HepG2 (cell line): ENCODE results near the gene GDPD5. TPM values are rescaled to one million over a fixed set of nuclear protein-coding genes. Genes with fewer than 3 reads are reported as not detected.

Experiments
- ATAC-seq: fragments of 200-7000 bp; cut with Tn5 transposase; 3 replicates; pipeline ENCODE4 v1.9.1; 2020; ENCODE audit warnings: mild to moderate bottlenecking, moderate library complexity
- BruUV-seq: library from RNA; stranded (reverse); fragments of 400-500 nt; replicated peaks from 2 replicates; lab custom pipeline; 2021; lab: Mats Ljungman, UMichigan
- CTCF ChIA-PET: fragments of 300-600 bp; formaldehyde crosslinking; extraction: SDS; loops from one replicate; lab custom pipeline; 2021; ENCODE audit warnings: low total read pairs, inconsistent platforms, low intra/inter-chr PET ratio; lab: Yijun Ruan, JAX
- POLR2A ChIA-PET: fragments of 350-600 bp; sonication (Branson Sonifier 250); formaldehyde crosslinking; loops from one replicate; lab custom pipeline; 2020; ENCODE audit warnings: antibody characterized with exemption, inconsistent platforms; lab: Yijun Ruan, JAX
- DNase-seq: peaks from one replicate; pipeline ENCODE4 v3.0.0-alpha.2; 2015; ENCODE audit warnings: low spot score
- FAIRE-seq: peaks from 3 replicates; lab custom pipeline; 2011; peaks lifted over from hg19 to GRCh38; lab: Jason Lieb, UNC
- H2AFZ ChIP-seq: one replicate; pipeline ENCODE4 v1.6.1; 2011; ENCODE audit warnings: low read length, inconsistent platforms
- H3K27ac ChIP-seq: fragments of 300-600 bp; 3 replicates; pipeline ENCODE4 v1.8.0; 2011; ENCODE audit warnings: mixed run types, mild to moderate bottlenecking, mixed read lengths, low read length, inconsistent platforms; ENCODE audit not compliant: insufficient read depth; ENCODE audit errors: extremely low read length
- H3K27me3 ChIP-seq, 2 experiments: fragments of 200-600 bp in 1 of 2; 2 replicates in 1 of 2; 3 replicates in 1 of 2; pipeline versions ENCODE4 v1.6.0 to v1.8.0; 2011; ENCODE audit warnings: low read length in 2 of 2, mild to moderate bottlenecking in 2 of 2, moderate library complexity in 2 of 2, inconsistent platforms in 1 of 2; ENCODE audit not compliant: insufficient read depth in 2 of 2, control insufficient read depth in 1 of 2
- H3K36me3 ChIP-seq, 2 experiments: fragments of 200-600 bp in 1 of 2; replicated peaks in 1 of 2; 2 replicates in 1 of 2; 3 replicates in 1 of 2; pipeline versions ENCODE4 v1.5.1 to v1.8.0; 2011; ENCODE audit warnings: low read length in 2 of 2, inconsistent platforms in 1 of 2; ENCODE audit not compliant: insufficient read depth in 2 of 2, control insufficient read depth in 1 of 2
- H3K4me1 ChIP-seq: 2 replicates; pipeline ENCODE4 v1.5.1; 2012; ENCODE audit warnings: low read length, inconsistent platforms; ENCODE audit not compliant: insufficient read depth
- H3K4me2 ChIP-seq: 2 replicates; pipeline ENCODE4 v1.6.0; 2011; ENCODE audit warnings: low read depth, low read length, inconsistent platforms
- H3K4me3 ChIP-seq, 3 experiments: fragments of 200-600 bp in 1 of 3; sonication (generic), shearing (Covaris generic) in 1 of 3; replicated peaks in 1 of 3; 2 replicates each; pipeline ENCODE4 v1.5.1; 2011 to 2016; ENCODE audit warnings: low read length in 3 of 3, inconsistent platforms in 2 of 3, low read depth in 2 of 3, mild to moderate bottlenecking in 2 of 3, control low read depth in 1 of 3, mixed read lengths in 1 of 3; ENCODE audit not compliant: insufficient read depth in 1 of 3
- H3K79me2 ChIP-seq: one replicate; pipeline ENCODE4 v1.6.1; 2011; ENCODE audit warnings: low read length, inconsistent platforms; ENCODE audit not compliant: insufficient read depth
- H3K9ac ChIP-seq: 2 replicates; pipeline ENCODE4 v1.6.0; 2011; ENCODE audit warnings: mild to moderate bottlenecking, low read depth, low read length, inconsistent platforms; ENCODE audit not compliant: insufficient read depth
- H3K9me3 ChIP-seq: 2 replicates; pipeline ENCODE4 v1.5.1; 2012; ENCODE audit warnings: mild to moderate bottlenecking, low read length
- H4K20me1 ChIP-seq: 2 replicates; pipeline ENCODE4 v1.6.0; 2011; ENCODE audit warnings: inconsistent platforms, mild to moderate bottlenecking, low read length, moderate library complexity; ENCODE audit not compliant: insufficient read depth
- ATF7 ChIP-seq, 2 experiments: fragments of 450-650 bp in 1 of 2; sonication (generic) in 1 of 2; formaldehyde crosslinking in 1 of 2; IDR thresholded peaks; 2 replicates each; pipeline versions ENCODE4 v1.4.0 to v1.6.1; 2016 to 2020; ENCODE audit warnings: antibody characterized with exemption in 1 of 2, mild to moderate bottlenecking in 1 of 2, missing genetic modification reagents in 1 of 2
- CAMTA2 ChIP-seq: sonication (generic); formaldehyde crosslinking; IDR thresholded peaks from 2 replicates; pipeline ENCODE4 v1.4.0; 2020; ENCODE audit warnings: mild to moderate bottlenecking, missing genetic modification reagents, borderline replicate concordance
- CHD4 ChIP-seq: fragments of 200-600 bp; sonication (generic); IDR thresholded peaks from 2 replicates; pipeline ENCODE4 v1.7.0; 2017; ENCODE audit warnings: mild to moderate bottlenecking, low read length, borderline replicate concordance
- MBNL3 ChIP-seq: fragments of 250-450 bp; sonication (Bioruptor Pico); conservative IDR thresholded peaks from 2 replicates; pipeline ENCODE4 v1.8.0; 2022; ENCODE audit warnings: mild to moderate bottlenecking, inconsistent platforms
- RARA ChIP-seq: IDR thresholded peaks from 2 replicates; pipeline ENCODE4 v1.6.1; 2016; ENCODE audit warnings: missing genetic modification reagents, missing compliant biosample characterization
- SP4 ChIP-seq: sonication (generic); formaldehyde crosslinking; IDR thresholded peaks from 2 replicates; pipeline ENCODE4 v1.8.1; 2023; ENCODE audit warnings: mild to moderate bottlenecking, missing genetic modification reagents
- TBP ChIP-seq: sonication (generic); formaldehyde crosslinking; IDR thresholded peaks from 2 replicates; pipeline ENCODE4 v1.5.0; 2020; ENCODE audit warnings: missing genetic modification reagents
- ZEB1 ChIP-seq: IDR thresholded peaks from 2 replicates; pipeline ENCODE4 v1.6.1; 2012; ENCODE audit warnings: mild to moderate bottlenecking, low read depth, inconsistent platforms; ENCODE audit not compliant: insufficient replicate concordance
- ZFP1 ChIP-seq: IDR thresholded peaks from 2 replicates; pipeline ENCODE4 v1.6.1; 2016
- ZNF782 ChIP-seq: sonication (generic); formaldehyde crosslinking; IDR thresholded peaks from 2 replicates; pipeline ENCODE4 v1.4.0; 2020; ENCODE audit warnings: missing genetic modification reagents, mild to moderate bottlenecking, borderline replicate concordance
- WGBS: methylation state at CpG from one replicate; pipeline ENCODE4 v1.1.6; 2017; ENCODE audit warnings: low lambda C conversion rate; 5-methylcytosine and 5-hydroxymethylcytosine counted together
- in situ Hi-C: cut with HindIII; loops from 2 replicates; pipeline ENCODE4 v1.10.0; 2017; ENCODE audit warnings: low pct_unique_long_range_greater_than_20kb; ENCODE audit not compliant: extremely low pct_ligation_motif_present
- intact Hi-C: fragments of 100-400 bp; cut with micrococcal nuclease; formaldehyde crosslinking; loops from one replicate; pipeline ENCODE4 v1.10.0; 2022; ENCODE audit not compliant: unreplicated experiment
- polyA plus RNA-seq, 8 experiments: library from polyadenylated mRNA; depleted of rRNA in 3 of 8; stranded (reverse) in 7 of 8; unstranded in 1 of 8; fragments of >200 nt; fragmentation: Illumina TruSeq in 4 of 8; extraction: Trizol in 4 of 8; gene quantifications; 2 replicates each; pipeline versions ENCODE4 v1.2.1 to v1.2.3, GENCODE V29; 2011 to 2016; ENCODE audit warnings: low read depth in 4 of 8, missing spikeins in 1 of 8, mixed read lengths in 1 of 8; ENCODE audit not compliant: insufficient read depth in 1 of 8
- total RNA-seq, 5 experiments: library from RNA; depleted of rRNA; stranded (reverse); fragments of >200 nt; fragmentation: Illumina TruSeq; extraction: Trizol; gene quantifications; 2 replicates each; pipeline ENCODE4 v1.2.3, GENCODE V29; 2016; ENCODE audit warnings: low read depth in 1 of 5
- TF ChIP-seq, protein P1 (sequence below): sonication (generic); formaldehyde crosslinking; IDR thresholded peaks from 2 replicates; pipeline ENCODE4 v1.4.0; 2020; ENCODE audit warnings: missing genetic modification reagents
- TF ChIP-seq, protein P2 (sequence below): sonication (generic); formaldehyde crosslinking; IDR thresholded peaks from 2 replicates; pipeline ENCODE4 v1.5.0; 2020; ENCODE audit warnings: missing genetic modification reagents

The GDPD5 gene
- total and polyA plus RNA-seq, 2 of the 13 experiments (the other 11 are each of a cell fraction or from before 2014, with no cell fraction given), result 55.0 to 67.5 TPM

DNA sequence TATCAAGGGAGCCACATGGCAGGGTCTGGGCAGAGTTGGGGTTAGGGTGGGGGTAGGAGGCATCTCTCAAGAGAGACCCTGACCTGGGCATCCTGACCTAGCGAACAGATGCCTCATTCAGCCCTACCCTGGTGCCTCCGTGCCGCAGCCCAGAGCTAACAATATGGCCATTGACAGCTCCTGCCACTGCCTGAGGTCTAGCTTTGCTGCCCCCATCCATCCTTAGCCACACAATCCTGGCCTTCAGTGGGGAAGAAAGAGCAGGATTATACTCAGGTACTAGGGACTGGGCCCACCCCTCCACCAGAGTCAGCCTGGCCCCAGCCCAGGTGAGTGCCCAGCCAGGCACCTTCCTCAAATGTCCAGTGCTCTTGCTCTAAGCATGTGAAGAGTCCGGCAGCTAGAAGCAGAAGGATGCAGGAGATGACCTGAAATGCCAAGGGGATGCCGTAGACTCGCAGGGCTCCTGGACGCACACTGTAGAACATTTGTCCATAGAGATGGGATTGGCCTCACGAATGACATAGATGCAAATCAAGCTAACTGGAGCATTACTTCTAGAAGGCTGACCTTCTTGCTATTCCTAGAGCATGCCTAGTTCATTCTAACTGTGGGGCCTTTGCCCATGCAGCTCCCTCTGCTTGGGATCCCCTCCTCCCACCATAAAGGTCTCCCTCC lies 23.0 kb upstream of the GDPD5 start:
- intact Hi-C loops (loop anchor here (5.0 kb wide), 1 partner anchor 159 kb away; no protein-coding TSS in a partner anchor), in situ Hi-C loops (no loop called here)
- FAIRE-seq (no peak), DNase-seq (no peak), ATAC-seq (no peak; the same call in 2 of the 3 replicates)
- Histone ChIP-seq H3K9me3 (no peaks in the 10 kb centered on the region), H2AFZ (no peak overlapping the region), H3K4me3 (no peak overlapping the region), H3K4me1 (peaks cover 11% of the 10 kb centered on the region), H3K9ac (no peak overlapping the region), H4K20me1 (no peaks in the 10 kb centered on the region), H3K27ac (no peak overlapping the region)
- POLR2A ChIA-PET, result interaction anchor here (2.3 kb wide), 1 partner anchor 14 kb away, joined by 6 read pairs; no protein-coding TSS in a partner anchor
- no TSS peak for BruUV-seq
- no peak for TF ChIP-seq TBP (CRISPR knock-in tag)
- TF ChIP-seq SP4 (CRISPR knock-in tag), result no peak
- no peak for TF ChIP-seq ZFP1 (CRISPR knock-in tag)
- TF ChIP-seq CHD4, result no peak
- TF ChIP-seq RARA (CRISPR knock-in tag), result no peak
- no peak for TF ChIP-seq ZEB1
- no peak for TF ChIP-seq CAMTA2 (CRISPR knock-in tag)
- no peak for TF ChIP-seq ATF7 (IDR thresholded peaks at IDR 0.05)
- TF ChIP-seq ATF7 (CRISPR knock-in tag; IDR thresholded peaks at IDR 0.05), result no peak
- TF ChIP-seq, protein P1, sequence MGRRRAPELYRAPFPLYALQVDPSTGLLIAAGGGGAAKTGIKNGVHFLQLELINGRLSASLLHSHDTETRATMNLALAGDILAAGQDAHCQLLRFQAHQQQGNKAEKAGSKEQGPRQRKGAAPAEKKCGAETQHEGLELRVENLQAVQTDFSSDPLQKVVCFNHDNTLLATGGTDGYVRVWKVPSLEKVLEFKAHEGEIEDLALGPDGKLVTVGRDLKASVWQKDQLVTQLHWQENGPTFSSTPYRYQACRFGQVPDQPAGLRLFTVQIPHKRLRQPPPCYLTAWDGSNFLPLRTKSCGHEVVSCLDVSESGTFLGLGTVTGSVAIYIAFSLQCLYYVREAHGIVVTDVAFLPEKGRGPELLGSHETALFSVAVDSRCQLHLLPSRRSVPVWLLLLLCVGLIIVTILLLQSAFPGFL (CRISPR knock-in tag), result no peak
- TF ChIP-seq, protein P2, sequence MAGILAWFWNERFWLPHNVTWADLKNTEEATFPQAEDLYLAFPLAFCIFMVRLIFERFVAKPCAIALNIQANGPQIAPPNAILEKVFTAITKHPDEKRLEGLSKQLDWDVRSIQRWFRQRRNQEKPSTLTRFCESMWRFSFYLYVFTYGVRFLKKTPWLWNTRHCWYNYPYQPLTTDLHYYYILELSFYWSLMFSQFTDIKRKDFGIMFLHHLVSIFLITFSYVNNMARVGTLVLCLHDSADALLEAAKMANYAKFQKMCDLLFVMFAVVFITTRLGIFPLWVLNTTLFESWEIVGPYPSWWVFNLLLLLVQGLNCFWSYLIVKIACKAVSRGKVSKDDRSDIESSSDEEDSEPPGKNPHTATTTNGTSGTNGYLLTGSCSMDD (CRISPR knock-in tag), result no peak
- no peak for TF ChIP-seq MBNL3
- no peak for TF ChIP-seq ZNF782 (CRISPR knock-in tag)
- TF ChIP-seq, all 625 proteins: peak for 0
- peaks cover 0 to 6% of the 10 kb centered on the region in 2 experiments; a peak in 3 of 5 replicates for H3K27me3 ChIP-seq
- no peaks in the 10 kb centered on the region for H3K36me3 ChIP-seq
- H3K4me2 ChIP-seq, result no peak overlapping the region
- H3K79me2 ChIP-seq, result no peaks in the 10 kb centered on the region
- WGBS, result 82% methylated on average over 5 of the region's 8 CpGs
- CTCF ChIA-PET, result interaction anchor here (0.9 kb wide), 1 partner anchor 220 kb away, joined by 3 read pairs; the partner anchor contains the start of gene DGAT2
